Measurements from ENCODE around the gene FAM234B. TPM values are rescaled to one million over a fixed set of nuclear protein-coding genes. Genes with fewer than 3 reads are reported as not detected.

The FAM234B gene
- total and polyA plus RNA-seq, 11 donors, result 1.2 to 3.5 (median 2.5) TPM

DNA sequence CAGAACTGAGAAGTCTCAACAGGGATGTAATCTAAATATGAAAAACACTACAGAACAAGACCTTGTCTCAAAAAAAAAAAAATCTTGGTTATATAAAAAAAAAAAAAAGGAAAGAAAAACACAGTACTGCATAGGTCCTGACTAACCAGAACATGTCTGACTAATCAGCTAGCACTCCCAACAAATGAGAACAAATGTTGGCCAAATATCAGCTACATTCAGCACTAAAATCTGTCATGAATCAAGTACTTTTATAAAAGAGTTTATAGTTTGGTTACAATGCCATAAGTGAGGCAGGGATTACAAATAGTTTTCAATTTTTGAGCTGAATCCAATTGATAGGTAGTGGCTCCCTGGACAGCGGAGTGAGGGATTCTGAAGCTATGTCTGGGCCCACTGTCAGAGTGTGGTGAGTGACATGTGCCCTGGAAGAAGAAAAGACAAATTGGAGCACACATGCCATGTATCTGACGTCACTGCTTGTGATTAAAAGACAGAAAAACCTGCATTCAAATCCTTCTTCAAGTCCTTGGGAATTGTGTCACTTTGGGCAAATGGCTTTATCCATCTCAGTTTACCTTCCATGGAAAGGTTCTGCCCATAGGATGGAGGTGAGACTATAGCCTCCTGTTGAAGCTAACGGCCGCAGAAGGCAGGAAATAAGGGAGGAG is 5.6 kb upstream of the FAM234B start:
- Histone ChIP-seq H3K4me3 (no peak overlapping the region), H3K36me3 (no peaks in the 10 kb centered on the region), H3K4me1 (peaks cover 0 to 3% (median 0%) of the 10 kb centered on the region in 12 donors), H3K9me3 (no peaks in the 10 kb centered on the region), H3K27ac (no peak overlapping the region), H3K27me3 (no peaks in the 10 kb centered on the region)
- no peak for ATAC-seq
- 81 to 90% (median 83%) methylated on average over 4 of the region's 4 CpGs for WGBS, 4 donors
- TF ChIP-seq POLR2A (IDR thresholded peaks at IDR 0.05), result no peak
- TF ChIP-seq, protein P1, sequence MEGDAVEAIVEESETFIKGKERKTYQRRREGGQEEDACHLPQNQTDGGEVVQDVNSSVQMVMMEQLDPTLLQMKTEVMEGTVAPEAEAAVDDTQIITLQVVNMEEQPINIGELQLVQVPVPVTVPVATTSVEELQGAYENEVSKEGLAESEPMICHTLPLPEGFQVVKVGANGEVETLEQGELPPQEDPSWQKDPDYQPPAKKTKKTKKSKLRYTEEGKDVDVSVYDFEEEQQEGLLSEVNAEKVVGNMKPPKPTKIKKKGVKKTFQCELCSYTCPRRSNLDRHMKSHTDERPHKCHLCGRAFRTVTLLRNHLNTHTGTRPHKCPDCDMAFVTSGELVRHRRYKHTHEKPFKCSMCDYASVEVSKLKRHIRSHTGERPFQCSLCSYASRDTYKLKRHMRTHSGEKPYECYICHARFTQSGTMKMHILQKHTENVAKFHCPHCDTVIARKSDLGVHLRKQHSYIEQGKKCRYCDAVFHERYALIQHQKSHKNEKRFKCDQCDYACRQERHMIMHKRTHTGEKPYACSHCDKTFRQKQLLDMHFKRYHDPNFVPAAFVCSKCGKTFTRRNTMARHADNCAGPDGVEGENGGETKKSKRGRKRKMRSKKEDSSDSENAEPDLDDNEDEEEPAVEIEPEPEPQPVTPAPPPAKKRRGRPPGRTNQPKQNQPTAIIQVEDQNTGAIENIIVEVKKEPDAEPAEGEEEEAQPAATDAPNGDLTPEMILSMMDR (IDR thresholded peaks at IDR 0.05), result no peak
- intact Hi-C loops (cut with DNase I), result loop anchor here in 1 of 10 donors (5.0 kb wide), 1 partner anchor 36 kb away; the partner anchor contains the start of gene HEBP1
- DNase-seq, result no peak

DNA sequence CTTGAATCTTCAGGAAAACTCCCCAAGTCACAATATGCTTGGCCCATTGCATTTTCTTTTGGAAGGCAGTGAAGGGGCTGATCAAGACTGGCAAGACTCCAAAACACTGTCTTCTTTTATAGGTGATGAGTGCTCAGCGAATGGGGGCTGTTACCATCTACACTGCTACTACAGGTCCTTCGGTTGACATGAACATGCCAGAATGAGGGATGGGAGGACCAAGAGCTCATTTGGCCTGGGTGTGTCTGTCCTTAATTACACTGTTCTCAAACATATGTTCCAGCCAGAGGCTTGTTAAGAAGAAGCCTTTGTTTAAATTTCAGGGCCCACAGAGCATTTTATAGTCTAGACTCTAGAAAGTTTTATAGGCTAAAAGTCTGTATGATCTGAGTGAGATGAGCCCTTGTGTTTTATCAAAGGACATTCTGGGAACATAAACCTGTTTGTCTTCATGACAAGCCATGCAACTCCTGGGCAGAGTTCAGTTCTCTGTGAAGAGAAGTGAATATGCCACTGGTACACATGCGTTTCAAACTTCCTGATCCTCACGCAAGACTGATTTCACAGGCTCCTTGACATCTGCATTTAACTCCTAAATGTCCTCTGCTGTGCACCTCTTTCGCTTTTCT is 4.7 kb upstream of the FAM234B start:
- no peak overlapping the region for H3K27ac ChIP-seq
- ATAC-seq (no peak), DNase-seq (no peak)
- TF ChIP-seq, protein P1 (IDR thresholded peaks at IDR 0.05), result no peak
- TF ChIP-seq POLR2A (IDR thresholded peaks at IDR 0.05), result no peak
- 62 to 66% (median 63%) methylated on average over 5 of the region's 5 CpGs for WGBS, 4 donors
- no peaks in the 10 kb centered on the region for H3K27me3 ChIP-seq
- no peaks in the 10 kb centered on the region for H3K9me3 ChIP-seq
- no peak overlapping the region for H3K4me3 ChIP-seq
- peaks cover 0 to 7% (median under 1%) of the 10 kb centered on the region in 12 donors for H3K4me1 ChIP-seq
- no peaks in the 10 kb centered on the region for H3K36me3 ChIP-seq
- intact Hi-C loops (cut with DNase I), result loop anchor here in 1 of 10 donors (5.0 kb wide), 1 partner anchor 37 kb away; the partner anchor contains the start of gene HEBP1

DNA sequence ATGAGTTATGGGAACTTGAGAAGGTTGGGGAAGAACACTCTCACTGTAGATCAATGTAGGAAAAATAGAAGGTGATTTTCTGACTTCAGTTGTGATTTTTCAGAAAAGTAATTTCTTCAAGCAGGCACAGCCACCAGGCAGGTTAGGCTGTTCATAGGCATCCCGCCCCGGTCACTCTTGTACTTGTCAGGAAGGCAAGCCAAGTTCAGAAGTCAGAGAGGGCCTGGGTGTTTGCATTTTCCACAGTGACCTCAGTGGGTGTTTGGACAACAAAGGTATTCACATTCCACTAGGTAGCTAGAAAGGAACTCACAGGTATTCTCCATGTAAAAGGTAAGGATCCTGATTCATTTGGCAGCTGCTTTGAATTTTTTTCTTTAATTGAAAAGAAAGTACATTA is 3.0 kb upstream of the FAM234B start:
- intact Hi-C loops (cut with DNase I), result loop anchor here in 1 of 10 donors (5.0 kb wide), 1 partner anchor 44 kb away; no protein-coding TSS in a partner anchor
- DNase-seq, result no peak

More for the DNA sequence above, 3.0 kb upstream of the FAM234B start:
- H3K4me1 ChIP-seq, result peaks cover 0 to 21% (median 8%) of the 10 kb centered on the region in 12 donors
- 91 to 98% (median 95%) methylated on average over 2 of the region's 2 CpGs for WGBS, 4 donors
- H3K27me3 ChIP-seq, result no peaks in the 10 kb centered on the region
- no peak overlapping the region for H3K4me3 ChIP-seq
- H3K27ac ChIP-seq, result no peak overlapping the region
- TF ChIP-seq, protein P1 (IDR thresholded peaks at IDR 0.05), result no peak
- no peak for TF ChIP-seq POLR2A (IDR thresholded peaks at IDR 0.05)
- ATAC-seq, result no peak
- no peaks in the 10 kb centered on the region for H3K36me3 ChIP-seq
- H3K9me3 ChIP-seq, result no peaks in the 10 kb centered on the region
